Colon (tissue), 2 donors: Measurements from ENCODE around the gene BAIAP2.

Experiments used
- FAIRE-seq: peaks from 2 replicates; lab custom pipeline; 2012; peaks lifted over from hg19 to GRCh38; lab: Jason Lieb, UNC
- donor health status: control.
- donor health status: control.

Gene BAIAP2

DNA sequence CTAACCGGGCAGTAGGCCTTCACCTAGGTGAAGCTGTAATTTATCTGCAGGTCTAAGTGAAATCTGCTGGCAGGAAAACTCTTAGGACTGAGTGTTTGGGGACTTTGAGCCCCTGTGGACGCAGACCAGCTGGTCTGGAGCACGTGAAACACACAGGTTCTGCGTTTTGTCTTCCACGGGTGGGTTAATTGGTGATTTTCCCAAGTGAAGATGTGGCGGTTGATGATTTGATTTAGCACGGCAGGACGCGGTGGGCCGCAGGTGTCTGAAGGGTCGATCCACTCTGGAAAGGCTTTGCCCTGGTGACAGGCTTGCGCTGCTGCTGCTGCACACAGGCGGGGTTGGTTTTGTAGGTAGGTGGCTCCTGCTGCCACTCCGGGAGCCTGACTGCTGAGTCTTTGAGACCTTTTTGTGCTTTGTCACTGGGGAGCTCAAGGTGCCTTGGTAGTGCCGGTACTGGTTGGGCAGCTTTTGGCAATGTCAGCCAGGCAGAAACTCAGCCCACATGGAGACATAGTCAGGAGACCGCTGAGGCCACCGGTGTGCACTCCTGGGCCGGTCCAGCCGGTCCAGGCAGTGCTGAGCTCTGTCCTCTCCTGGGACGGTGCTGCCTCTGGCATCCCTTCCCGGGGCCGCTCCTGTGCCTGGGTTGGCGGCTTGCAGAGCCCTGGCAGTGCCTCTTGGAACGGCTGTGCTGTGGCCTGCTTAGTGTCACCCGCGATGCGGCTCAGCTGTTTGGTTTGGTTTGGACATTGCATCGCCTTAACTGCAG is 2.3 kb downstream of the BAIAP2 start:
- FAIRE-seq: no peak

GRCh38 chr17:81037798-81038733 is 3.1 kb downstream of the BAIAP2 start:
- no peak for FAIRE-seq

- no peak for FAIRE-seq
These were observed 4.1 kb downstream of the BAIAP2 start for GRCh38 chr17:81039096-81039495.

DNA sequence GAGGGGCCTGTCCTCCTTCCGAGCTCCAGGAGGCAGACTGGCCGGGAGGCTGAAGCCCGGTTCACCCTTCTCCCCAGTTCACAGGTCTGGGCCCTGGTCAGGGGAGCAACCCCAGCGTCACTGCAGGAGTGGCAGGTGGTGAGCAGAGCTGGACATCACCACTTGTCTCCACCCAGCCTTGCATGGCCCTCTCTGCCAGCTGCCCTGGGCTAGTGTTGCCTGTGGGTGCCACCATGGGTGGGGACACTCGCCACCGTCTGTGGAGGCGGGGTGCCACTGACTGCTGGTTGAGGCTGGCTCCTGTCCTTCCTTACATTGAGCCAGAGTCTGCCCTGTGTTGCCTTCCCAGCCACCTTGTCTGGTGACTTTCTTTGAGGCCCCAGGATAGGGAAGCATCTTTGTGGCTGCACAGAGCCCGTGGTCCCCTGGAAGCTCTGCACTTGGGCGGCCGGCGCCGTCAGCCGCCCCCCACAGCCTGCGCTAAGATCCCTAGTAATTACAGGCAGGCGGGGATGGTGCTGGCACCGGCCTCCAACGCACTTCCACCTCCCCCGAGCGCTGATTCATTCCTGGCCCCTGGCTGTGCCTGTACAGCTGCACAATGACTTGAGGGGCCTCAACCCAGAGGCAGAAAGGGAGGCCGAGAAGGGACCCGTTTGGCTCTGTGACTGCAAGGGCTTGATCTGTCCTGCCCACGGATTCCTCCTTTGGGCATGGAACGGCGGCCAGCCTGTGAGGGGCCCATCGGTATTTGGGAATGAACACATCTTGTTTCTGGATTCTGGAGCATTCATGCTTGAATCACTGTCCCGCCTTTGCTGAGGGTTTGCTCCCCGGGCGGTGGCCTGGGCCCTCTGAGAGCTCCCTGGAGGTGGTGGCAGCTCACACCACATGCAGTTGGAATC is 5.2 kb downstream of the BAIAP2 start:
- FAIRE-seq: no peak

DNA sequence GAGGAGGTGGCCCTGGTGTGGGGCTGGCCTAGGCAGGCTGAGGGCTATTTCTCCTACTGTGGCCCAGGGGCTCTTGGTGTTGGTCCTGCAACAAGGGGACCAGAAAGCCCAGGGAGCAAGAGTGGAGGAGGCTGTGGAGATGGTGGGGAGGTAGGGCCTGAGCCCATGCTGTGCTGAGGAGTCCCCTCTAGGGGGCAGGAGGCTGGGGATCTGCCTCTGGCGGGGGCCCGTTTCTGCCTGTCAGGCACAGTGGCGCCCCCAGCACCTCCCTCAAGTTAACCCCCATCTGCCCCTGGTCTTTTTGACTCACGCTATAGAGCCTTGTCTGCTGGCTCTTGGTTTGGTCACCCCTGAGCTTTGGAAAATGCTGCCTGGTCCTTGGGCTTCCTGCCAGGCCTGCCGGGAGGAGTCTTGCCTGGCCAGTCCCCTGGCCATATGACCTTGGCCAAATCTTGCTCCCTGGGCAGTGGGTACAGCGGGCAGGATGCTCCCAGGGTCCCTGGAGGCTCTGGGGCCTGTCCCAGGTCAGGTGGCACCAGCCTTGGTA is 5.9 kb downstream of the BAIAP2 start:
- no peak for FAIRE-seq

- FAIRE-seq: no peak
These were observed 7.7 kb downstream of the BAIAP2 start for GRCh38 chr17:81042606-81043005.

DNA sequence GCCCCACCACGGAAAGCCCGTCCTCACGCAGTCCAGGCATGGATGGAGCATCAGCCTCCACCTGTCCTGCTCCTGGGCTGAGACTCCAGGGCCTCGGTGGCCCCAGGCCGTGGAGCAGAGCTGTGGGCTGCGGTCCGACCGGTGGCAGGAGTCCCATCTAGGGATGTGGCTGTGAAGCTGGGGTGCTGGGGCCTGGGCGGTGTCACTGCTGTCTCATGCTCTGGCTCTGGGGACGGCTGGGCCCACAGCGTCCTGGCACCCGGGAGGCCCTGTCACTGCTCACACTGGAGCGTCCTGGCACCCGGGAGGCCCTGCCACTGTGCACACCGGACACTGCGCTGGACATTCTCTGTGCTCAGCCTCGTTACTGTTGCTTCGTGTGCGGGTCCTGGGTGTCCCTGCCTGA is 8.4 kb downstream of the BAIAP2 start:
- FAIRE-seq: no peak

DNA sequence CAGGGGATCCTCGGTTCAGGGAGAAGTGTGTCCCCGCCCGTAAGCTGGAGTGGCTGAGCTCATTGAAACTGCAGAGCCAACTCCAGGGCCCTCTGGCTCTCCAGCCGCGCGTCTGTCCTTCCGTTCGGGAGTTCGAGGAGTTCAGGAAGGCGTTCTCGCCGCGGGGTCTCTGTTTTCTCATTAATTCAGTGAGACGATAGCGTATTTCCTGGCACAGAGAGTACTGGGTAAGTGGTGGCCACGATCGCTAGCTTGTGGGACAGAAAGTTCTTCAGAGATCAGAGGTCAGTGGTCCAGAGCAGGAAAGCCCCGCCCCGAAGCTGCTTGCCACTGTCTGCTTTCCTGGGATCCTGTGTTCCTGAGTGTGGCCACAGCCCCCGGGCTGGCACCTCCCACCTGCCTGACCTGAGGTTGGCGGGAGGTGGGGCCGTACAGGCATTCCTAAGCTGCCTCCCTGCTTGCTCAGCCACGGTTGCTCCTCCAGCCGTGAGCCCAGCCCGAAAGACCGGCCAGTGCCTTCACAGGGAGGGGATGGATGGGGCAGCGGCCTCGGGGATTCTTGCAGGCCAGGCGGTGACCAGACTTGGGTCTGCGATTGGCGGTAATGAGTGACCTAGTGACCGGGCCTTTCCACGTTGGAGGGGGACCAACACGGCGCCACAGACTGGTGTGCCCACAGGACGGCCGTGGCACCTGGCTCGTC is 8.9 kb downstream of the BAIAP2 start:
- no peak for FAIRE-seq

- FAIRE-seq: no peak
These were observed 9.4 kb downstream of the BAIAP2 start for GRCh38 chr17:81044428-81044763.

DNA sequence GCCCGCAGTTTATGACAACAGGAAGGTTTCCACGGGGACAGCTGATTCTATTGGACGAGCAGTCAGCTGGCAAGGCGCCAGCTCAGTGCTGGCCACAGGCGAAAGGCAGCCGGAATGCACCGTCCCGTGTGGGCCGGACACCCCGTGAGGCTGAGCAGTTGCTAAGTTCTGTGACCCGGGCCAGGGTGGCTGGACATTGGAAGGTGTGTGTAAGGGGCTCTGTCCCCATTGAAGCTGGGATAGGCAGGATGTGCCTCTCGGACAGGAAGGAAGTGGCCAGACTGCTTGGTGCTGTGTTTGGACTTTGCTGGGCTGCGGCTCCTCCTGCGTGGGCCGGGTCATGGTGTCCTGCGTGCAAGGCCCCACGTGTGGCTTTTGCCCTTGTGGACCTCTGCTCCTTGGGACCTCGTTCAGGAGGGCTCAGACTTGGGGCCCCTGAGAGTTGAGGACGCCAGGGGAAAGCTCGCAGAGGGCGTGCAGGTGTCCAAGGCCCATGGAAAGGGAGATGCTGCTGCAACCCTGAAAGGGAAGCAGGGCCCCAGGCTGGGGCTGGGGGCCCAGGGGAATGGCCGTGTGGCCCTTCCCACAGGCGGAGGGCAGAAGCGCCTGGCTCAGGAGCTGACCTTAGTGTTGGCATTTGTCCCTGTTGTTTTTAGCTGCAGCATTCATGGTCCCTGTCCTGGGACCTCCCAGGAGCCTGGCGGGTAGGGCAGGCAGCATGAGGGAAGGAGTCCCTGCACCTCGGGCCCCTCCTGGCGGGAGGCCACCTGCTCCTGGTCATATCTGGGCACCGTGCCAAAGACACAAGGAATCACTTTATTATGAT is 10.0 kb downstream of the BAIAP2 start:
- no peak for FAIRE-seq

GRCh38 chr17:81045590-81046095 is 10.7 kb downstream of the BAIAP2 start:
- no peak for FAIRE-seq

- no peak for FAIRE-seq
These were observed 11.3 kb downstream of the BAIAP2 start for GRCh38 chr17:81046132-81046769.

DNA sequence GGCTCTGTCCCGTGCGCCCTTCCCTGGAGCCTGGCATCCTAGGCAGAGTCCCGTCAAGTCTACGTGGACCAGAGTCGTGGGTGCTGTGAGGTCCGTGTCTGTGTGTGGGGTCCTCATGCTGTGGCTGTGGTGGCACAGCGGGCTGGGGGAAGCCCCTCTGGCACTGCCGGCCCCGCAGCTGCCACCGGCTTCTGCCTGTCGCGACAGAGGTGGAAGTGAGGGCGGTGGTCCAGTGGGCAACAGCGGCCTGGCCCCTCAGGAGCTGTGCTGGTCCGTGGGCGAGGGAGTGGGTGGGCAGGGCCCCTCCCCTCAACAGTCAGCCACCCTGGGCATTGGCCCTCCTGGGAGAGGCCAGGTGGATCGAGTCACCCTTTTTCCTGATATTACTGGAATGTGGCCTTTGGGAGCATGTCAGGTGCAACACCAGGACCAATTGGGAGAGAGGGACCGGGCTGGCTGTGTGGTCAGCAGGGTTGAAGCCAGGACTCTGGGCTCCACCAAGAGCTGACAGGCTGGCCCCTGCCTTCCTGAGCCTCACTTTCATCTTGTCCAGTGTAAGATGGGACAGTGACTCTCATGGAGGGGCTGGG is 11.9 kb downstream of the BAIAP2 start:
- no peak for FAIRE-seq

GRCh38 chr17:81048827-81049371 is 13.9 kb downstream of the BAIAP2 start:
- FAIRE-seq: no peak

DNA sequence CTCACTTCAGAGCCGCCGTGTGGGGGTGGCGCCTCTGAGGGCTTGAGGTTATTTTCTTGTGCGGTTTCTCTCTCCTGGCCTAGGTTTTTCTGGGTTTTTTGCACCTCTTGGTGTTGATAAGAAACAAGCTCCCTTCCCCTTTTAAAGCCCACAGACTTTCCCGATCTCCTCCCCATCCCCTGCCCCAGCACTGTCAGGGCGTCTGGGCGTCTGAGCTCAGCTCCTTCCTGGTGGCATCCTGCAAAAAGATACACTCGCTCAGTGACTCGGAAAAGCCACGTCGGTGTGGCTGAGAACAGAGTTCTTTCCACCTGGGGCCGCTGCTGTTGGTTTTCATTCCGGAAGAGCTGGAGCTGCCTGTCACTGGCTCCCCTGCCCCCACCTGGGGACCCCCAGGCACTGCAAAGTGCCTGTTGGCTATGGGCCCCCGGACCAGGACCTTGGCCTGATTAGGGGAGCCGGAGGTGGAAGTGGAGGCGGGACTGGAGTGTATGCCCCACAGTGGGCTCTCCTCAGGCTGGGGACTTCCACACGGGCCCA is 14.5 kb downstream of the BAIAP2 start:
- no peak for FAIRE-seq

- FAIRE-seq: no peak
These were observed 15.1 kb downstream of the BAIAP2 start for GRCh38 chr17:81049973-81050551.

GRCh38 chr17:81050645-81051625 is 16.0 kb downstream of the BAIAP2 start:
- FAIRE-seq: no peak
